K562 treated with DMSO at 1 percent for 12 hours (cell line): ENCODE data around the gene FGFR2. TPM values are rescaled to one million over a fixed set of nuclear protein-coding genes. Genes with fewer than 3 reads are reported as not detected.

Source experiments
- total RNA-seq: library from RNA; unstranded; fragments of 300-600 nt; gene quantifications from 2 replicates; pipeline ENCODE4 v1.2.3, GENCODE V29; 2022; ENCODE audit not compliant: insufficient read depth

FGFR2 gene
- total RNA-seq: not detected in 2 replicates

DNA sequence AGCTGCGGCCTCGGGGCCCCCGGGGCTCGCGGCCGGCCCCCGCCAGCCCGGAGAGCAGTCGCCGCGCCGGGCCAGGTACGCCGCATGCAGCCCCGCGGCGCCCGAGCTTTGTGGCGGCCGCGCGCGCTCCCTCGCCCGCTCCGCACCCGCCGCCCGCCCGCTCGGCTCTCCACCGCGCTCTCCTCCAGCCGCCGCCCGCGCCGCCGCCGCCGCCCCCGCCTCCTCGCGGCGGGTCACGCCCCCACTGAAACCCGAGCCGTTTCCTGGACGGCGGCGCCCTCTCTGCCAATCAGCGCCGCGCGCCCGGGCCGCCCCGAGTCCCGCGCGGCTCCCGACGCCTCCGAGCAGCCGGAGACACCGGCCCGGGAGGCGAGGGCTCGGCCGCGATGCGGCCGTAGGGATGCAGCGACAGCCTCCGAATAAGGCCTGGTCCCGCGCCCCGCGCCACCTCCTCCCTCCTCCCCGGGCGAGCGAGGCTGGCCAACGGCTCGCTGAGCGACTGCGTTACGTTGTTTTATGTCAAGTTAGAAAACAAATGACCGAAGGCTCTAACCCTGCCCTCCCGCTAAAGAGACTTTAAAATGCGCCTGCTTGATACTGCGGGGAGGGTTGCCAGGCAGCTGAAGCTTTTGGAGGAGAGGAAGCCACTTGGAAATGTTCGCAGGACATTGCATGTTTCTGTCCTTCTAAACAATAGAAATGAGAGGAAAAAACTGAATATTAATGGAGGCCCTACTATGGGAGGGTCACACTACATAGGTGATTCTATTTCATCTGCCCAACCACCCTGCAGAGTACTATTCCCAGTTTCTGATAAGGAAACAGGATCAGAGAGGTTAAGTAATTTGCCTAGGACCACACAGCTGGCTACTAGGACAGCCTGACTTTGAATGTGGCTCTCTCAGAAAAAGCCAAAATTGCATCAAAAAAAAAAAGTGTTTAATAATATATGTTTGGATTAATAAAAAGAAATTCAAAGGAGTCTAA lies at the start of gene FGFR2:
TSS of gene FGFR2 (minus strand) at position 182 of the 987 bp plus-strand sequence. CDS start 4,627 bp downstream, outside the sequence.

